ENCODE measurements around the gene TTC7B. TPM values are rescaled to one million over a fixed set of nuclear protein-coding genes. Genes with fewer than 3 reads are reported as not detected.

The TTC7B gene
- total and polyA plus RNA-seq, 2 experiments from 2014 or later: 68.1 to 75.8 TPM

- Histone ChIP-seq H3K9me3 (ENCODE audit: low read depth) (no peaks in the 10 kb centered on the region), H3K36me3 (no peaks in the 10 kb centered on the region), H3K4me1 (ENCODE audit: low read depth) (no peaks in the 10 kb centered on the region), H3K27ac (no peak overlapping the region), H3K27me3 (no peaks in the 10 kb centered on the region), H3K4me3 (no peak overlapping the region)
- DNase-seq (ENCODE audit: low read depth in 1 of 2, low spot score in 1 of 2): no peak
- TF ChIP-seq CTCF (IDR thresholded peaks at IDR 0.05; ENCODE audit: low read depth, low read length): no peak
These were observed 38.3 kb downstream of the TTC7B start for GRCh38 chr14:90777830-90778485.

- no peak overlapping the region for H3K4me3 ChIP-seq
- TF ChIP-seq CTCF (IDR thresholded peaks at IDR 0.05; ENCODE audit: low read depth, low read length): no peak
- no peaks in the 10 kb centered on the region for H3K36me3 ChIP-seq
- no peaks in the 10 kb centered on the region for H3K4me1 ChIP-seq (ENCODE audit: low read depth)
- no peaks in the 10 kb centered on the region for H3K27me3 ChIP-seq
- DNase-seq (ENCODE audit: low read depth in 1 of 2, low spot score in 1 of 2): no peak
- no peaks in the 10 kb centered on the region for H3K9me3 ChIP-seq (ENCODE audit: low read depth)
- H3K27ac ChIP-seq: no peak overlapping the region
These were observed 38.9 kb downstream of the TTC7B start for GRCh38 chr14:90777358-90777757.

- DNase-seq (ENCODE audit: low read depth in 1 of 2, low spot score in 1 of 2): no peak
- Histone ChIP-seq H3K27ac (no peak overlapping the region), H3K4me1 (ENCODE audit: low read depth) (no peaks in the 10 kb centered on the region), H3K36me3 (no peaks in the 10 kb centered on the region), H3K4me3 (no peak overlapping the region), H3K27me3 (no peaks in the 10 kb centered on the region), H3K9me3 (ENCODE audit: low read depth) (no peaks in the 10 kb centered on the region)
- no peak for TF ChIP-seq CTCF (IDR thresholded peaks at IDR 0.05; ENCODE audit: low read depth, low read length)
These were observed 40.8 kb downstream of the TTC7B start for GRCh38 chr14:90775441-90775840.

GRCh38 chr14:90774316-90774715 lies 41.9 kb downstream of the TTC7B start:
- H3K4me3 ChIP-seq: no peak overlapping the region
- no peak overlapping the region for H3K27ac ChIP-seq
- H3K27me3 ChIP-seq: no peaks in the 10 kb centered on the region
- no peaks in the 10 kb centered on the region for H3K4me1 ChIP-seq (ENCODE audit: low read depth)
- no peak for DNase-seq (ENCODE audit: low read depth in 1 of 2, low spot score in 1 of 2)
- no peaks in the 10 kb centered on the region for H3K36me3 ChIP-seq
- H3K9me3 ChIP-seq (ENCODE audit: low read depth): no peaks in the 10 kb centered on the region
- no peak for TF ChIP-seq CTCF (IDR thresholded peaks at IDR 0.05; ENCODE audit: low read depth, low read length)

- Histone ChIP-seq H3K4me1 (ENCODE audit: low read depth) (no peaks in the 10 kb centered on the region), H3K27ac (peak overlapping the region; percentile 27), H3K36me3 (no peaks in the 10 kb centered on the region), H3K9me3 (ENCODE audit: low read depth) (no peaks in the 10 kb centered on the region), H3K27me3 (no peaks in the 10 kb centered on the region), H3K4me3 (no peak overlapping the region)
- TF ChIP-seq CTCF (IDR thresholded peaks at IDR 0.05; ENCODE audit: low read depth, low read length): no peak
- DNase-seq (ENCODE audit: low read depth in 1 of 2, low spot score in 1 of 2): no peak
These were observed 42.5 kb downstream of the TTC7B start for GRCh38 chr14:90773705-90774104.

GRCh38 chr14:90773196-90773486 lies 43.1 kb downstream of the TTC7B start:
- DNase-seq (ENCODE audit: low read depth in 1 of 2, low spot score in 1 of 2): no peak
- peak overlapping the region; percentile 27 for H3K27ac ChIP-seq
- no peaks in the 10 kb centered on the region for H3K36me3 ChIP-seq
- H3K9me3 ChIP-seq (ENCODE audit: low read depth): no peaks in the 10 kb centered on the region
- no peaks in the 10 kb centered on the region for H3K27me3 ChIP-seq
- H3K4me3 ChIP-seq: no peak overlapping the region
- no peak for TF ChIP-seq CTCF (IDR thresholded peaks at IDR 0.05; ENCODE audit: low read depth, low read length)
- no peaks in the 10 kb centered on the region for H3K4me1 ChIP-seq (ENCODE audit: low read depth)

Data from cardiac muscle cell (in vitro differentiated cells and primary cell).